Astrocyte (in vitro differentiated cells and primary cell): ENCODE results near the gene DNAH9. TPM values are rescaled to one million over a fixed set of nuclear protein-coding genes. Genes with fewer than 3 reads are reported as not detected.

Experiments
- DNase-seq: peaks from one replicate; pipeline ENCODE4 v3.0.0-alpha.2; 2010; ENCODE audit warnings: low read depth
- FAIRE-seq: peaks from 2 replicates; lab custom pipeline; 2011; peaks lifted over from hg19 to GRCh38; lab: Jason Lieb, UNC
- H2AFZ ChIP-seq: 2 replicates; pipeline ENCODE4 v1.6.0; 2012; ENCODE audit warnings: low read depth, low read length, inconsistent platforms
- H3K27ac ChIP-seq: 2 replicates; pipeline ENCODE4 v1.5.1; 2011; ENCODE audit warnings: low read depth, low read length, inconsistent platforms
- H3K27me3 ChIP-seq: 2 replicates; pipeline ENCODE4 v1.6.0; 2011; ENCODE audit warnings: low read length, inconsistent platforms; ENCODE audit not compliant: insufficient read depth
- H3K36me3 ChIP-seq: 2 replicates; pipeline ENCODE4 v1.5.1; 2011; ENCODE audit warnings: low read length, inconsistent platforms; ENCODE audit not compliant: insufficient read depth
- H3K4me1 ChIP-seq: 2 replicates; pipeline ENCODE4 v1.5.1; 2011; ENCODE audit warnings: low read length, inconsistent platforms; ENCODE audit not compliant: insufficient read depth
- H3K4me2 ChIP-seq: 2 replicates; pipeline ENCODE4 v1.6.0; 2012; ENCODE audit warnings: low read length, inconsistent platforms
- H3K4me3 ChIP-seq: 2 replicates; pipeline ENCODE4 v1.5.1; 2011; ENCODE audit warnings: low read depth, mild to moderate bottlenecking, low read length, inconsistent platforms; ENCODE audit not compliant: insufficient read depth
- H3K79me2 ChIP-seq: 2 replicates; pipeline ENCODE4 v1.6.0; 2012; ENCODE audit warnings: mild to moderate bottlenecking, low read length, inconsistent platforms; ENCODE audit not compliant: insufficient read depth
- H3K9ac ChIP-seq: 2 replicates; pipeline ENCODE4 v1.6.0; 2012; ENCODE audit warnings: mild to moderate bottlenecking, low read length, inconsistent platforms
- H3K9me3 ChIP-seq: 2 replicates; pipeline ENCODE4 v1.5.1; 2012; ENCODE audit warnings: low read depth, mild to moderate bottlenecking, low read length, inconsistent platforms; ENCODE audit not compliant: insufficient read depth
- H4K20me1 ChIP-seq: 2 replicates; pipeline ENCODE4 v1.6.0; 2012; ENCODE audit warnings: low read length, inconsistent platforms; ENCODE audit not compliant: insufficient read depth
- H3K27ac Mint-ChIP-seq: one replicate; pipeline ENCODE4 v1.8.0; 2021; ENCODE audit warnings: mild to moderate bottlenecking, mixed read lengths; ENCODE audit not compliant: unreplicated experiment
- H3K27me3 Mint-ChIP-seq: one replicate; pipeline ENCODE4 v1.8.0; 2021; ENCODE audit warnings: low read depth, mixed read lengths; ENCODE audit not compliant: unreplicated experiment
- H3K36me3 Mint-ChIP-seq: one replicate; pipeline ENCODE4 v1.8.0; 2021; ENCODE audit warnings: low read depth, mixed read lengths; ENCODE audit not compliant: unreplicated experiment
- H3K4me1 Mint-ChIP-seq: one replicate; pipeline ENCODE4 v1.8.0; 2021; ENCODE audit warnings: low read depth, mixed read lengths; ENCODE audit not compliant: unreplicated experiment
- H3K4me3 Mint-ChIP-seq: one replicate; pipeline ENCODE4 v1.8.0; 2021; ENCODE audit warnings: mild to moderate bottlenecking, moderate library complexity, mixed read lengths; ENCODE audit not compliant: unreplicated experiment
- H3K9me3 Mint-ChIP-seq: one replicate; pipeline ENCODE4 v1.8.0; 2021; ENCODE audit warnings: mild to moderate bottlenecking, mixed read lengths; ENCODE audit not compliant: unreplicated experiment
- CTCF ChIP-seq: IDR thresholded peaks from 2 replicates; pipeline ENCODE4 v1.5.1; 2011; ENCODE audit warnings: low read depth, mild to moderate bottlenecking, inconsistent platforms, low read length, moderate library complexity; ENCODE audit not compliant: insufficient read depth
- EZH2 ChIP-seq: IDR thresholded peaks from 2 replicates; pipeline ENCODE4 v1.6.1; 2012; ENCODE audit warnings: mild to moderate bottlenecking, low read length, inconsistent platforms; ENCODE audit not compliant: insufficient read depth
- total RNA-seq: library from RNA; stranded (reverse); gene quantifications from 2 replicates; pipeline ENCODE4 v1.2.1, GENCODE V29; 2021

DNAH9 gene
- total RNA-seq, 1 donor from 2014 or later = not detected

GRCh38 chr17:11682646-11683045, 84.4 kb downstream of the DNAH9 start:
- H3K9me3 Mint-ChIP-seq = peaks cover 5% of the 10 kb centered on the region

DNA sequence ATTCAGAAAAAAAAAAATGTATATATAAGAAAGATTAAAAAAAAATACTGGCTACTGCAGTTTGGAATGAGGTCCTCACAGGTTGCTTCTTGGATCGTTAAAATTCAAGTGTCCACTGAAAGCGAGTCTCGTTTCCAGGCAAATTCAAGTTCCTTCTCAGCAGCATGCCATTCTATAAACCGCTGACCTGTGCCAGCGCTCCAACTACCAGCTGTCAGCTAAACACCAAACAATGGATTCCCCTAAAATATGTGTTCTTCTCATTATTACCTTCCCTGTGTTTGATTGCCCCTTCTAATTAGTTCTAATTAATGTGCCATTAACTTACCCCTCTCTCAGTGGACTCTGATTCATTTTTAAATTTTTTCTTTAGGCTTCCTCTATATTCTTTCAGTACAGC, 92.4 kb downstream of the DNAH9 start:
- FAIRE-seq (no peak), DNase-seq (no peak)
- Mint-ChIP-seq H3K9me3 (peaks cover 10% of the 10 kb centered on the region), H3K27me3 (no peaks in the 10 kb centered on the region), H3K4me1 (no peaks in the 10 kb centered on the region), H3K27ac (no peak overlapping the region), H3K4me3 (no peak overlapping the region), H3K36me3 (no peaks in the 10 kb centered on the region)
- H3K4me1 ChIP-seq = no peaks in the 10 kb centered on the region
- no peaks in the 10 kb centered on the region for H3K36me3 ChIP-seq
- H3K27me3 ChIP-seq = no peaks in the 10 kb centered on the region
- TF ChIP-seq CTCF (no peak), EZH2 (no peak)
- no peak overlapping the region for H2AFZ ChIP-seq
- no peak overlapping the region for H3K4me3 ChIP-seq
- H4K20me1 ChIP-seq = no peaks in the 10 kb centered on the region
- H3K4me2 ChIP-seq = no peak overlapping the region
- no peaks in the 10 kb centered on the region for H3K79me2 ChIP-seq
- H3K9ac ChIP-seq = no peak overlapping the region
- H3K27ac ChIP-seq = no peak overlapping the region
- peaks cover 4% of the 10 kb centered on the region for H3K9me3 ChIP-seq

More at GRCh38 chr17:11682646-11683045, 84.4 kb downstream of the DNAH9 start:
- Mint-ChIP-seq H3K4me1 (no peaks in the 10 kb centered on the region), H3K27ac (no peak overlapping the region), H3K36me3 (no peaks in the 10 kb centered on the region), H3K4me3 (no peak overlapping the region), H3K27me3 (no peaks in the 10 kb centered on the region)
- H3K36me3 ChIP-seq = no peaks in the 10 kb centered on the region
- H3K79me2 ChIP-seq = no peaks in the 10 kb centered on the region
- H3K27me3 ChIP-seq = no peaks in the 10 kb centered on the region
- H3K27ac ChIP-seq = no peak overlapping the region
- no peak overlapping the region for H3K4me3 ChIP-seq
- H3K4me2 ChIP-seq = no peak overlapping the region
- FAIRE-seq (no peak), DNase-seq (no peak)
- H4K20me1 ChIP-seq = no peaks in the 10 kb centered on the region
- H3K9me3 ChIP-seq = no peaks in the 10 kb centered on the region
- TF ChIP-seq CTCF (no peak), EZH2 (no peak)
- no peaks in the 10 kb centered on the region for H3K4me1 ChIP-seq
- H2AFZ ChIP-seq = no peak overlapping the region
- no peak overlapping the region for H3K9ac ChIP-seq

- Mint-ChIP-seq H3K9me3 (peaks cover 7% of the 10 kb centered on the region), H3K27ac (no peak overlapping the region), H3K4me1 (no peaks in the 10 kb centered on the region), H3K27me3 (no peaks in the 10 kb centered on the region), H3K4me3 (no peak overlapping the region), H3K36me3 (no peaks in the 10 kb centered on the region)
- Histone ChIP-seq H4K20me1 (no peaks in the 10 kb centered on the region), H3K79me2 (no peaks in the 10 kb centered on the region), H3K4me2 (no peak overlapping the region), H3K4me1 (no peaks in the 10 kb centered on the region), H3K27me3 (no peaks in the 10 kb centered on the region), H3K9me3 (peaks cover 4% of the 10 kb centered on the region), H3K36me3 (no peaks in the 10 kb centered on the region), H2AFZ (no peak overlapping the region), H3K27ac (no peak overlapping the region), H3K9ac (no peak overlapping the region), H3K4me3 (no peak overlapping the region)
- FAIRE-seq (no peak), DNase-seq (no peak)
- TF ChIP-seq CTCF (no peak), EZH2 (no peak)
Measured at GRCh38 chr17:11692688-11693087, 94.4 kb downstream of the DNAH9 start.
